A673 (cell line): ENCODE measurements around the gene SLC25A25.

ENCODE experiments used
- EZH2 ChIP-seq: fragments of 200-600 bp; sonication (generic); IDR thresholded peaks from 2 replicates; pipeline ENCODE4 v1.6.1; 2017; ENCODE audit warnings: borderline replicate concordance, low read depth, mild to moderate bottlenecking, mixed read lengths, antibody characterized with exemption, low read length; ENCODE audit not compliant: poor library complexity, severe bottlenecking
- TF ChIP-seq, protein P1 (sequence below): fragments of 300-800, 200-600 bp; sonication (generic); conservative IDR thresholded peaks from 2 replicates; pipeline ENCODE4 v1.5.1; 2017; ENCODE audit warnings: low read depth, mild to moderate bottlenecking, antibody characterized with exemption, low read length, moderate library complexity, mixed read lengths

DNA sequence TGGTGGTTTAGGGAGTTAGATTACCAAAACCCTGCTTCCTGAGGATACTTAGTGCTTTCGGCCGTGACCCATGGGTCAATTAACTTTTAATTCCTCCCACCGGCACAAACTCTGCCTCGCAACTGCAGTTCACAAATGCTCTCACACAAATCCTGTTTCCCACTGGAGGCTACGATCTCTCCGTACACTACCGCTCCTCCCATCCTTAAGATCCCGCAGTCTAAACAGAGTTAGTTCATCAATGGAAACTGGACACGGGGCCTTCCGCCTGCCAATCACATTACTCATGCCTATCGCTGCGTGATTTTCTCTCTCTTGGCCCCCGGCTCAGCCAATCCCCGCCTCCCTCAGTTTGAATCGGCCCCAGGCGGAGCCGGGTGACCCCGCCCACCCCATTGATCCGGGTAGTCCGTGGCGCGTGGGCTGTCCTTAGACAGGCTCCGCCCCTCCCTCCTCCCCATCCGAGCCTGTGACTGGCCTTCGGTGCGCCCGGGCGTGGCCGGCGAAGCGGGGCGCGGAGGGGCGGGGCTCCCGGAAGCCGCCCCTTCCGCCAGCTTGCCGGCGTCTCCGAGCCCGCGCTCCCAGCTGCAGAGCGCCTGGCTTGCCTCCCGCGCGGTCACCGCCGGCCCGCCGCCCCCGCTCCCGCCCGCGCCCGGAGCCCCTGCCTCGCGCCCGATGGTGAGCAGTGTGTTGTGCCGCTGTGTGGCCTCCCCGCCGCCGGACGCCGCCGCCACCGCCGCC is at the start of gene SLC25A25:
- TF ChIP-seq, protein P1, sequence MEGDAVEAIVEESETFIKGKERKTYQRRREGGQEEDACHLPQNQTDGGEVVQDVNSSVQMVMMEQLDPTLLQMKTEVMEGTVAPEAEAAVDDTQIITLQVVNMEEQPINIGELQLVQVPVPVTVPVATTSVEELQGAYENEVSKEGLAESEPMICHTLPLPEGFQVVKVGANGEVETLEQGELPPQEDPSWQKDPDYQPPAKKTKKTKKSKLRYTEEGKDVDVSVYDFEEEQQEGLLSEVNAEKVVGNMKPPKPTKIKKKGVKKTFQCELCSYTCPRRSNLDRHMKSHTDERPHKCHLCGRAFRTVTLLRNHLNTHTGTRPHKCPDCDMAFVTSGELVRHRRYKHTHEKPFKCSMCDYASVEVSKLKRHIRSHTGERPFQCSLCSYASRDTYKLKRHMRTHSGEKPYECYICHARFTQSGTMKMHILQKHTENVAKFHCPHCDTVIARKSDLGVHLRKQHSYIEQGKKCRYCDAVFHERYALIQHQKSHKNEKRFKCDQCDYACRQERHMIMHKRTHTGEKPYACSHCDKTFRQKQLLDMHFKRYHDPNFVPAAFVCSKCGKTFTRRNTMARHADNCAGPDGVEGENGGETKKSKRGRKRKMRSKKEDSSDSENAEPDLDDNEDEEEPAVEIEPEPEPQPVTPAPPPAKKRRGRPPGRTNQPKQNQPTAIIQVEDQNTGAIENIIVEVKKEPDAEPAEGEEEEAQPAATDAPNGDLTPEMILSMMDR: no peak
- no peak for TF ChIP-seq EZH2
